SU-DHL-6 (cell line): ENCODE measurements around the gene COPE.

Experiments used
- H2AFZ ChIP-seq: fragments of 200-600 bp; sonication (generic); 2 replicates; pipeline ENCODE4 v1.6.1; 2014; ENCODE audit warnings: low read depth, mild to moderate bottlenecking, moderate library complexity, mixed read lengths, antibody characterized with exemption, low read length; ENCODE audit not compliant: severe bottlenecking
- H3F3A ChIP-seq: fragments of 200-600 bp; shearing (Covaris generic); 2 replicates; pipeline ENCODE4 v1.6.0; 2016; ENCODE audit warnings: antibody characterized with exemption, mild to moderate bottlenecking; ENCODE audit not compliant: insufficient read depth
- H3K27ac ChIP-seq: fragments of 200-600 bp; sonication (generic); 2 replicates; pipeline ENCODE4 v1.5.1; 2016; ENCODE audit warnings: low read depth, mild to moderate bottlenecking, low read length, moderate library complexity, mixed read lengths
- H3K27me3 ChIP-seq: fragments of 200-600 bp; sonication (generic), shearing (Covaris generic); 2 replicates; pipeline ENCODE4 v1.6.0; 2014; ENCODE audit warnings: mild to moderate bottlenecking, low read length
- H3K36me3 ChIP-seq: fragments of 200-600 bp; sonication (generic); 2 replicates; pipeline ENCODE4 v1.6.1; 2014; ENCODE audit warnings: mild to moderate bottlenecking, low read length, mixed read lengths
- H3K4me2 ChIP-seq: fragments of 300-600, 200-600 bp; shearing (Covaris generic), sonication (generic); 2 replicates; pipeline ENCODE4 v1.6.0; 2014; ENCODE audit warnings: low read length, low read depth, mild to moderate bottlenecking; ENCODE audit not compliant: poor library complexity, severe bottlenecking
- H3K4me3 ChIP-seq: fragments of 200-600 bp; sonication (generic); 2 replicates; pipeline ENCODE4 v1.5.1; 2014; ENCODE audit warnings: antibody characterized with exemption, low read length, mild to moderate bottlenecking, mixed read lengths; ENCODE audit not compliant: insufficient read depth, poor library complexity, severe bottlenecking
- H3K79me2 ChIP-seq: fragments of 200-600 bp; sonication (generic); 2 replicates; pipeline ENCODE4 v1.6.1; 2014; ENCODE audit warnings: mild to moderate bottlenecking, low read length, moderate library complexity; ENCODE audit not compliant: insufficient read depth
- H3K9ac ChIP-seq: fragments of 200-600 bp; sonication (generic); 2 replicates; pipeline ENCODE4 v1.7.0; 2014; ENCODE audit warnings: mild to moderate bottlenecking, low read length
- H3K9me2 ChIP-seq: fragments of 200-600 bp; sonication (generic); replicated peaks from 2 replicates; pipeline ENCODE4 v1.6.1; 2014; ENCODE audit warnings: low read length; ENCODE audit not compliant: insufficient read depth
- H3K9me3 ChIP-seq: fragments of 200-600 bp; sonication (generic); 2 replicates; pipeline ENCODE4 v1.6.1; 2014; ENCODE audit warnings: low read length, mixed read lengths; ENCODE audit not compliant: insufficient read depth
- H4K20me1 ChIP-seq: fragments of 200-600 bp; sonication (generic); 2 replicates; pipeline ENCODE4 v1.6.1; 2014; ENCODE audit warnings: low read depth, mild to moderate bottlenecking, antibody characterized with exemption, low read length, moderate library complexity, mixed read lengths
- CTCF ChIP-seq: fragments of 200-600 bp; sonication (generic); IDR thresholded peaks from one replicate; pipeline ENCODE4 v1.5.1; 2017; ENCODE audit warnings: antibody characterized with exemption, mild to moderate bottlenecking, low read length, moderate library complexity; ENCODE audit not compliant: insufficient read depth, poor library complexity, severe bottlenecking
- EZH2phosphoT487 ChIP-seq: fragments of 200-600 bp; sonication (generic), shearing (Covaris generic); conservative IDR thresholded peaks from 2 replicates; pipeline ENCODE4 v1.6.1; 2018; ENCODE audit warnings: mild to moderate bottlenecking, antibody characterized with exemption, low read length, moderate library complexity, mixed read lengths

COPE gene

DNA sequence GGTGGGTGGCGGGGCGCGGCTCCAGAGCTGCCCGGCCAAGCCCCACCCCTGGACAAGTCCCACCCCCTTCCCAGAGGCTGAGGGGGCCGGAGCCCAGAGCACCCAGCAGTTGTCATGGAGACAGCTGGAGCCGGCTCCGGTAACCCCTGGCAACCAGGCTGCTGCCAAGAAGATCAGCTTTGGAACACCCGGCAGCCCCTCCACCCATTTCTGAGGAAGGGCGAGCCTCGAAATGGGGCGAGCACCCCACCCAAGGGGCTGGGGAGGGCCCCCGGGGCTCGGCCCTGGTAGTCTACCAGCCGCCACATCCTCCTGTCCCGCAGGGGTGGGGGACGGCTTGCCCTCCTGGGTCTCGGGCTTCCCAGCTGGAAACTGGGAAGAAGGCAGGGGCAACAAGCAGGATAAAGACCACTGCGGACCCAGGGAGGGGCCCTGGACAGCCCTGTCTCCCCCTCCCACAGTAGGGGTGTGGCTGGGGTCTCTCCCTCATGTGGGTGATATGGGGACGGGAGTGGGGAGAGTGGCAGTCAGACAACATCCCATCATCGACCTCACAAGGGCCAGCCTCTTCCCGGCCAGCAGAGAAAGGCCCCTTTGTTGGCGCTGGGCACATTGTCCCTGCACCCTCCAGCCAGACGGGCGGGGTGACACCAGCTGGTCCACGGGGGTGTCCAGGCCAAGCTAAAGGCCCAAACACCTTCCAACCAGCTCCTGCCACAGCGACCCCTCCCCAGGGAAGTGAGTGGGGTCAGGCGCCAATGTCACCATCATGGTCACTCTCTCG, 24.7 kb downstream of the COPE start:
- Histone ChIP-seq H3F3A (no peaks in the 10 kb centered on the region), H3K36me3 (no peaks in the 10 kb centered on the region), H3K9me3 (no peaks in the 10 kb centered on the region), H3K4me2 (no peak overlapping the region), H2AFZ (no peak overlapping the region), H3K79me2 (no peaks in the 10 kb centered on the region), H3K9me2 (no peaks in the 10 kb centered on the region), H3K27ac (no peak overlapping the region), H3K9ac (no peak overlapping the region), H3K4me3 (no peak overlapping the region), H4K20me1 (no peaks in the 10 kb centered on the region), H3K27me3 (no peaks in the 10 kb centered on the region)
- TF ChIP-seq CTCF (no peak), EZH2phosphoT487 (no peak)

- Histone ChIP-seq H3K9ac (no peak overlapping the region), H3K36me3 (no peaks in the 10 kb centered on the region), H4K20me1 (no peaks in the 10 kb centered on the region), H2AFZ (no peak overlapping the region), H3K27me3 (no peaks in the 10 kb centered on the region), H3K9me3 (no peaks in the 10 kb centered on the region), H3K4me3 (no peak overlapping the region), H3K4me2 (no peak overlapping the region), H3K79me2 (no peaks in the 10 kb centered on the region), H3K27ac (no peak overlapping the region), H3F3A (no peaks in the 10 kb centered on the region), H3K9me2 (no peaks in the 10 kb centered on the region)
- no peak for TF ChIP-seq CTCF
- TF ChIP-seq EZH2phosphoT487 = no peak
Observed at GRCh38 chr19:18893587-18894253, 25.5 kb downstream of the COPE start.

GRCh38 chr19:18889949-18890745, 29.0 kb downstream of the COPE start:
- Histone ChIP-seq H2AFZ (no peak overlapping the region), H4K20me1 (no peaks in the 10 kb centered on the region), H3K9me2 (no peaks in the 10 kb centered on the region), H3K27me3 (no peaks in the 10 kb centered on the region), H3F3A (no peaks in the 10 kb centered on the region), H3K27ac (no peak overlapping the region), H3K4me3 (no peak overlapping the region), H3K36me3 (no peaks in the 10 kb centered on the region), H3K9ac (no peak overlapping the region), H3K4me2 (no peak overlapping the region), H3K79me2 (no peaks in the 10 kb centered on the region), H3K9me3 (no peaks in the 10 kb centered on the region)
- no peak for TF ChIP-seq EZH2phosphoT487
- TF ChIP-seq CTCF = no peak
